Activated naive CD8-positive, alpha-beta T cell treated with anti-CD3 and anti-CD28 coated beads for 36 hours (primary cell): Measurements from ENCODE around the gene PPARG. TPM values are rescaled to one million over a fixed set of nuclear protein-coding genes. Genes with fewer than 3 reads are reported as not detected.
"Not testable (repeated sequence)": the region's sequence is repeated elsewhere in the genome, so short reads cannot be mapped to it uniquely, and the experiment has no call there.

Experiments used
- DNase-seq: peaks from one replicate; pipeline ENCODE4 v3.0.0; 2021
- H3K27ac Mint-ChIP-seq: one replicate; pipeline ENCODE4 v1.8.0; 2022; ENCODE audit warnings: mild to moderate bottlenecking, moderate library complexity, mixed read lengths
- H3K27me3 Mint-ChIP-seq: one replicate; pipeline ENCODE4 v1.8.0; 2022; ENCODE audit warnings: mild to moderate bottlenecking, mixed read lengths
- H3K36me3 Mint-ChIP-seq: one replicate; pipeline ENCODE4 v1.8.0; 2021; ENCODE audit warnings: mild to moderate bottlenecking, mixed read lengths
- H3K4me1 Mint-ChIP-seq: one replicate; pipeline ENCODE4 v1.8.0; 2021; ENCODE audit warnings: mixed read lengths
- H3K4me3 Mint-ChIP-seq: one replicate; pipeline ENCODE4 v1.8.0; 2022; ENCODE audit warnings: mild to moderate bottlenecking, moderate library complexity, mixed read lengths
- H3K9me3 Mint-ChIP-seq: one replicate; pipeline ENCODE4 v1.8.0; 2022; ENCODE audit warnings: mixed read lengths
- total RNA-seq, 2 experiments: library from RNA; stranded (reverse); gene quantifications; one replicate each; pipeline ENCODE4 v1.2.3, GENCODE V29; 2021

The PPARG gene
- total RNA-seq, 2 experiments from 2014 or later, result 0.20 to 0.47 TPM

- Mint-ChIP-seq H3K27ac (no peak overlapping the region), H3K27me3 (no peaks in the 10 kb centered on the region), H3K4me3 (no peak overlapping the region), H3K9me3 (no peaks in the 10 kb centered on the region), H3K4me1 (peaks cover 14% of the 10 kb centered on the region), H3K36me3 (no peaks in the 10 kb centered on the region)
- no peak for DNase-seq
These were observed 174.8 kb downstream of the PPARG start for GRCh38 chr3:12463686-12464085.

GRCh38 chr3:12464181-12464580 is 175.3 kb downstream of the PPARG start:
- no peak for DNase-seq
- Mint-ChIP-seq H3K4me1 (peaks cover 14% of the 10 kb centered on the region), H3K36me3 (no peaks in the 10 kb centered on the region), H3K27me3 (no peaks in the 10 kb centered on the region), H3K27ac (no peak overlapping the region), H3K9me3 (no peaks in the 10 kb centered on the region), H3K4me3 (no peak overlapping the region)

GRCh38 chr3:12465151-12465835 is 176.4 kb downstream of the PPARG start:
- Mint-ChIP-seq H3K4me3 (no peak overlapping the region), H3K9me3 (no peaks in the 10 kb centered on the region), H3K4me1 (peaks cover 15% of the 10 kb centered on the region), H3K36me3 (no peaks in the 10 kb centered on the region), H3K27ac (no peak overlapping the region), H3K27me3 (no peaks in the 10 kb centered on the region)
- no peak for DNase-seq

GRCh38 chr3:12465836-12466225 is 177.0 kb downstream of the PPARG start:
- H3K4me3 Mint-ChIP-seq, result no peak overlapping the region

GRCh38 chr3:12467746-12468145 is 178.9 kb downstream of the PPARG start:
- Mint-ChIP-seq H3K27me3 (peaks cover 3% of the 10 kb centered on the region), H3K36me3 (peaks cover 1% of the 10 kb centered on the region), H3K9me3 (no peaks in the 10 kb centered on the region), H3K27ac (no peak overlapping the region), H3K4me3 (no peak overlapping the region), H3K4me1 (peaks cover 17% of the 10 kb centered on the region)
- DNase-seq, result no peak

More at GRCh38 chr3:12465836-12466225, 177.0 kb downstream of the PPARG start:
- peaks cover 19% of the 10 kb centered on the region for H3K4me1 Mint-ChIP-seq
- no peaks in the 10 kb centered on the region for H3K36me3 Mint-ChIP-seq
- H3K9me3 Mint-ChIP-seq, result no peaks in the 10 kb centered on the region
- DNase-seq, result no peak
- no peak overlapping the region for H3K27ac Mint-ChIP-seq
- H3K27me3 Mint-ChIP-seq, result no peaks in the 10 kb centered on the region

- no peak overlapping the region for H3K4me3 Mint-ChIP-seq
- no peak overlapping the region for H3K27ac Mint-ChIP-seq
- H3K36me3 Mint-ChIP-seq, result peaks cover 1% of the 10 kb centered on the region
- no peaks in the 10 kb centered on the region for H3K9me3 Mint-ChIP-seq
- peaks cover 15% of the 10 kb centered on the region for H3K4me1 Mint-ChIP-seq
- peaks cover 3% of the 10 kb centered on the region for H3K27me3 Mint-ChIP-seq
- DNase-seq, result no peak
These were observed 179.4 kb downstream of the PPARG start for GRCh38 chr3:12468276-12468675.

- Mint-ChIP-seq H3K9me3 (no peaks in the 10 kb centered on the region), H3K4me1 (peaks cover 15% of the 10 kb centered on the region), H3K36me3 (peaks cover 1% of the 10 kb centered on the region), H3K27me3 (peaks cover 3% of the 10 kb centered on the region), H3K27ac (no peak overlapping the region), H3K4me3 (no peak overlapping the region)
- no peak for DNase-seq
These were observed 179.9 kb downstream of the PPARG start for GRCh38 chr3:12468757-12469156.

GRCh38 chr3:12469222-12469621 is 180.4 kb downstream of the PPARG start:
- H3K4me1 Mint-ChIP-seq, result peaks cover 15% of the 10 kb centered on the region
- not testable (repeated sequence) for H3K27me3 Mint-ChIP-seq, H3K9me3 Mint-ChIP-seq, H3K4me3 Mint-ChIP-seq, DNase-seq, H3K36me3 Mint-ChIP-seq, H3K27ac Mint-ChIP-seq

GRCh38 chr3:12470111-12470510 is 181.2 kb downstream of the PPARG start:
- Mint-ChIP-seq H3K27me3 (peaks cover 3% of the 10 kb centered on the region), H3K4me1 (peaks cover 15% of the 10 kb centered on the region), H3K9me3 (no peaks in the 10 kb centered on the region), H3K4me3 (no peak overlapping the region), H3K27ac (no peak overlapping the region), H3K36me3 (peaks cover 1% of the 10 kb centered on the region)
- DNase-seq, result no peak

GRCh38 chr3:12470680-12471079 is 181.8 kb downstream of the PPARG start:
- H3K27ac Mint-ChIP-seq, result no peak overlapping the region
- H3K9me3 Mint-ChIP-seq, result no peaks in the 10 kb centered on the region
- H3K36me3 Mint-ChIP-seq, result peaks cover 1% of the 10 kb centered on the region
- peaks cover 15% of the 10 kb centered on the region for H3K4me1 Mint-ChIP-seq
- peaks cover 3% of the 10 kb centered on the region for H3K27me3 Mint-ChIP-seq
- no peak overlapping the region for H3K4me3 Mint-ChIP-seq
- no peak for DNase-seq

- Mint-ChIP-seq H3K4me1 (peaks cover 15% of the 10 kb centered on the region), H3K27me3 (peaks cover 3% of the 10 kb centered on the region), H3K4me3 (no peak overlapping the region), H3K9me3 (no peaks in the 10 kb centered on the region), H3K36me3 (peaks cover 1% of the 10 kb centered on the region), H3K27ac (peak overlapping the region; percentile 62)
- peak; percentile 66 for DNase-seq
These were observed 182.4 kb downstream of the PPARG start for GRCh38 chr3:12471241-12471640.

- H3K27ac Mint-ChIP-seq, result no peak overlapping the region
- DNase-seq, result no peak
- peaks cover 3% of the 10 kb centered on the region for H3K27me3 Mint-ChIP-seq
- no peaks in the 10 kb centered on the region for H3K9me3 Mint-ChIP-seq
- H3K36me3 Mint-ChIP-seq, result peaks cover 1% of the 10 kb centered on the region
- peaks cover 15% of the 10 kb centered on the region for H3K4me1 Mint-ChIP-seq
- H3K4me3 Mint-ChIP-seq, result no peak overlapping the region
These were observed 183.2 kb downstream of the PPARG start for GRCh38 chr3:12472000-12472610.

- Mint-ChIP-seq H3K27ac (no peak overlapping the region), H3K36me3 (peaks cover 1% of the 10 kb centered on the region), H3K4me3 (no peak overlapping the region), H3K27me3 (peaks cover 3% of the 10 kb centered on the region), H3K9me3 (no peaks in the 10 kb centered on the region), H3K4me1 (peaks cover 15% of the 10 kb centered on the region)
- DNase-seq, result no peak
These were observed 183.9 kb downstream of the PPARG start for GRCh38 chr3:12472796-12473195.

- no peak for DNase-seq
- Mint-ChIP-seq H3K36me3 (peaks cover 1% of the 10 kb centered on the region), H3K9me3 (no peaks in the 10 kb centered on the region), H3K27ac (no peak overlapping the region), H3K4me1 (peaks cover 15% of the 10 kb centered on the region), H3K4me3 (no peak overlapping the region), H3K27me3 (peaks cover 3% of the 10 kb centered on the region)
These were observed 184.6 kb downstream of the PPARG start for GRCh38 chr3:12473511-12473910.

GRCh38 chr3:12476238-12476897 is 187.5 kb downstream of the PPARG start:
- Mint-ChIP-seq H3K36me3 (peaks cover under 1% of the 10 kb centered on the region), H3K27me3 (peaks cover 3% of the 10 kb centered on the region), H3K9me3 (no peaks in the 10 kb centered on the region), H3K4me1 (peaks cover 9% of the 10 kb centered on the region), H3K4me3 (no peak overlapping the region), H3K27ac (no peak overlapping the region)
- DNase-seq, result no peak
